GM12878 (cell line): ENCODE results near the gene ZNRF3. TPM values are rescaled to one million over a fixed set of nuclear protein-coding genes. Genes with fewer than 3 reads are reported as not detected.

Experiments
- BHLHE40 ChIP-seq, 2 experiments: fragments of 450-650 bp in 1 of 2; IDR thresholded peaks; 2 replicates each; pipeline ENCODE4 v1.6.1; 2011 to 2017; ENCODE audit warnings: low read depth in 2 of 2, borderline replicate concordance in 1 of 2, improper control_type of control experiment in 1 of 2, low read length in 1 of 2, mild to moderate bottlenecking in 1 of 2
- CTCF ChIP-seq, 3 experiments: IDR thresholded peaks in 2 of 3; conservative IDR thresholded peaks in 1 of 3; 2 replicates each; pipeline ENCODE4 v1.5.1; 2011; ENCODE audit warnings: low read depth in 3 of 3, low read length in 3 of 3, mild to moderate bottlenecking in 3 of 3, control low read depth in 2 of 3, moderate library complexity in 2 of 3, inconsistent platforms in 1 of 3, mixed read lengths in 1 of 3; ENCODE audit not compliant: control insufficient read depth in 2 of 3, insufficient read depth in 1 of 3; ENCODE audit errors: extremely low read depth in 1 of 3
- HCFC1 ChIP-seq: fragments of 150-350 bp; IDR thresholded peaks from 2 replicates; pipeline ENCODE4 v1.6.1; 2014; ENCODE audit warnings: low read length
- KLF5 ChIP-seq: fragments of 450-650 bp; IDR thresholded peaks from 2 replicates; pipeline ENCODE4 v1.6.1; 2014; ENCODE audit warnings: mild to moderate bottlenecking; ENCODE audit not compliant: partially characterized antibody
- MLLT1 ChIP-seq: fragments of 450-650 bp; IDR thresholded peaks from 2 replicates; pipeline ENCODE4 v1.6.1; 2016; ENCODE audit warnings: mild to moderate bottlenecking
- PML ChIP-seq: IDR thresholded peaks from 2 replicates; pipeline ENCODE4 v1.6.1; 2012; ENCODE audit warnings: low read length, inconsistent platforms
- STAT1 ChIP-seq: fragments of 450-650 bp; conservative IDR thresholded peaks from 2 replicates; pipeline ENCODE4 v1.6.1; 2014; ENCODE audit warnings: antibody characterized with exemption, mild to moderate bottlenecking
- ZNF687 ChIP-seq: fragments of 450-650 bp; IDR thresholded peaks from 2 replicates; pipeline ENCODE4 v1.6.1; 2017; ENCODE audit warnings: mild to moderate bottlenecking, moderate library complexity
- polyA plus RNA-seq, 11 experiments: library from polyadenylated mRNA; depleted of rRNA in 4 of 11; unstranded in 6 of 11; stranded (reverse) in 5 of 11; fragments of >200 nt; fragmentation: Nextera tagmentation in 4 of 11; fragmentation: Illumina TruSeq in 1 of 11; extraction: Ambion mirVana in 4 of 11; extraction: Trizol in 1 of 11; gene quantifications; 1 replicate in 1 of 11; 2 replicates in 10 of 11; pipeline versions ENCODE4 v1.2.1 to v1.2.3, GENCODE V29; 2011 to 2016; ENCODE audit warnings: inconsistent platforms in 2 of 11, missing spikeins in 2 of 11, low read depth in 1 of 11
- total RNA-seq, 4 experiments: library from RNA; depleted of rRNA in 3 of 4; stranded (reverse); fragments of >200 nt in 3 of 4; fragmentation: Illumina TruSeq in 1 of 4; extraction: Trizol in 1 of 4; gene quantifications; 2 replicates each; pipeline versions ENCODE4 v1.2.1 to v1.2.3, GENCODE V29; 2013 to 2021
- TF ChIP-seq, protein P1 (sequence below): IDR thresholded peaks from 2 replicates; pipeline ENCODE4 v1.6.1; 2012; ENCODE audit warnings: mild to moderate bottlenecking, low read depth, low read length
- TF ChIP-seq, protein P2 (sequence below): fragments of 450-650 bp; IDR thresholded peaks from 2 replicates; pipeline ENCODE4 v1.6.1; 2017; ENCODE audit warnings: antibody characterized with exemption, mild to moderate bottlenecking, moderate library complexity

ZNRF3 gene
- total and polyA plus RNA-seq, 10 of the 15 experiments (the other 5 are each of a cell fraction or from before 2014, with no cell fraction given) = 0.05 to 2.4 (median 0.46) TPM

DNA sequence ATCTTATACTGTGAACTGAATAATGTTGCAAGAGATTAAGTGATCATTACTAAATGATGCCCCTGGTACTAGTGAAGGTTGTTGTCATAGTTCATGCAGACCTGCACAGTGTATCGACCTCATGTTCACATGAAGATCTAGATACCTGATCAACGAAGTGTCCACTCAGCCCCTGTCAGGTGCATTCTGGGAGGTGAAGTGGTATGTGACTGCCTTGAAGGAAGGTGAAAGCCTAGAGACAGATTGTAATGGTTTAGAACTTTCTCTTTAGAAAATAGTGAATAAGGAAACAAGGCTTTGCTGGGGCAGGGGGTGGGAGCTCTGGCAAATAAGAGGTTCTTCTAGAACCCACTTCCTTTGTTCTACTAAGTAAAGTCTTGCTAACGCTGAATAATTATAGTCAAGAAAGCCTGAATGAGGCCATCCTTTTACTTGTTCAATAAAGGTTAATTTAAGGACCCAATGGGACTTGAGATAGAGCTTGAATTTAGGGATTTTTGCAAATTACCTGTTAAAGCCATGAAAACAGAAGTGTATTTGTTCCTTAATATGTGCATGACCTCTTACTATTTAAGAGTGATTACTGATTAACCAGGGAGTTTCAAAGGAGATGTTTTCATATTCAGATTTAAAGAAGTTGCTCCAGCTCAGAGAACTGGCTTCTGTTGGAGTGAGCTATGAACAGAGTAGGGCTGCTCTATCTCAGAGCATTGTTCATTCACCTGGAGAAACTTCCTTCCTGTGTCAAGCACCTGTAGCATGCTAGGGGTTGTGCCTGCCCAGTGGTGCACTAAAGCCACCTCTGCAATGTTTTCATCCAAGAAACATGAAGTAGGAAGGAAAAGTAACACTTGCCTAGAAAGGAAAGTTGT lies 132.9 kb downstream of the ZNRF3 start (continued):
- TF ChIP-seq STAT1 (no peak), PML (no peak), KLF5 (no peak), MLLT1 (no peak), ZNF687 (peak; percentile 94), CTCF (IDR thresholded peaks at IDR 0.05 in 2 of 3, conservative IDR thresholded peaks at IDR 0.05 in 1 of 3; ENCODE audit: control insufficient read depth in 2 of 3, extremely low read depth in 1 of 3, insufficient read depth in 1 of 3, low read depth in 3 of 3, low read length in 3 of 3) (no peak), BHLHE40 (IDR thresholded peaks at IDR 0.05; ENCODE audit: borderline replicate concordance in 1 of 2, low read depth in 2 of 2, low read length in 1 of 2) (peak in 1 of 2 experiments; percentile 62; a peak in 1 of 4 replicates), HCFC1 (no peak)
- TF ChIP-seq, protein P1, sequence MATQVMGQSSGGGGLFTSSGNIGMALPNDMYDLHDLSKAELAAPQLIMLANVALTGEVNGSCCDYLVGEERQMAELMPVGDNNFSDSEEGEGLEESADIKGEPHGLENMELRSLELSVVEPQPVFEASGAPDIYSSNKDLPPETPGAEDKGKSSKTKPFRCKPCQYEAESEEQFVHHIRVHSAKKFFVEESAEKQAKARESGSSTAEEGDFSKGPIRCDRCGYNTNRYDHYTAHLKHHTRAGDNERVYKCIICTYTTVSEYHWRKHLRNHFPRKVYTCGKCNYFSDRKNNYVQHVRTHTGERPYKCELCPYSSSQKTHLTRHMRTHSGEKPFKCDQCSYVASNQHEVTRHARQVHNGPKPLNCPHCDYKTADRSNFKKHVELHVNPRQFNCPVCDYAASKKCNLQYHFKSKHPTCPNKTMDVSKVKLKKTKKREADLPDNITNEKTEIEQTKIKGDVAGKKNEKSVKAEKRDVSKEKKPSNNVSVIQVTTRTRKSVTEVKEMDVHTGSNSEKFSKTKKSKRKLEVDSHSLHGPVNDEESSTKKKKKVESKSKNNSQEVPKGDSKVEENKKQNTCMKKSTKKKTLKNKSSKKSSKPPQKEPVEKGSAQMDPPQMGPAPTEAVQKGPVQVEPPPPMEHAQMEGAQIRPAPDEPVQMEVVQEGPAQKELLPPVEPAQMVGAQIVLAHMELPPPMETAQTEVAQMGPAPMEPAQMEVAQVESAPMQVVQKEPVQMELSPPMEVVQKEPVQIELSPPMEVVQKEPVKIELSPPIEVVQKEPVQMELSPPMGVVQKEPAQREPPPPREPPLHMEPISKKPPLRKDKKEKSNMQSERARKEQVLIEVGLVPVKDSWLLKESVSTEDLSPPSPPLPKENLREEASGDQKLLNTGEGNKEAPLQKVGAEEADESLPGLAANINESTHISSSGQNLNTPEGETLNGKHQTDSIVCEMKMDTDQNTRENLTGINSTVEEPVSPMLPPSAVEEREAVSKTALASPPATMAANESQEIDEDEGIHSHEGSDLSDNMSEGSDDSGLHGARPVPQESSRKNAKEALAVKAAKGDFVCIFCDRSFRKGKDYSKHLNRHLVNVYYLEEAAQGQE = no peak
- TF ChIP-seq, protein P2, sequence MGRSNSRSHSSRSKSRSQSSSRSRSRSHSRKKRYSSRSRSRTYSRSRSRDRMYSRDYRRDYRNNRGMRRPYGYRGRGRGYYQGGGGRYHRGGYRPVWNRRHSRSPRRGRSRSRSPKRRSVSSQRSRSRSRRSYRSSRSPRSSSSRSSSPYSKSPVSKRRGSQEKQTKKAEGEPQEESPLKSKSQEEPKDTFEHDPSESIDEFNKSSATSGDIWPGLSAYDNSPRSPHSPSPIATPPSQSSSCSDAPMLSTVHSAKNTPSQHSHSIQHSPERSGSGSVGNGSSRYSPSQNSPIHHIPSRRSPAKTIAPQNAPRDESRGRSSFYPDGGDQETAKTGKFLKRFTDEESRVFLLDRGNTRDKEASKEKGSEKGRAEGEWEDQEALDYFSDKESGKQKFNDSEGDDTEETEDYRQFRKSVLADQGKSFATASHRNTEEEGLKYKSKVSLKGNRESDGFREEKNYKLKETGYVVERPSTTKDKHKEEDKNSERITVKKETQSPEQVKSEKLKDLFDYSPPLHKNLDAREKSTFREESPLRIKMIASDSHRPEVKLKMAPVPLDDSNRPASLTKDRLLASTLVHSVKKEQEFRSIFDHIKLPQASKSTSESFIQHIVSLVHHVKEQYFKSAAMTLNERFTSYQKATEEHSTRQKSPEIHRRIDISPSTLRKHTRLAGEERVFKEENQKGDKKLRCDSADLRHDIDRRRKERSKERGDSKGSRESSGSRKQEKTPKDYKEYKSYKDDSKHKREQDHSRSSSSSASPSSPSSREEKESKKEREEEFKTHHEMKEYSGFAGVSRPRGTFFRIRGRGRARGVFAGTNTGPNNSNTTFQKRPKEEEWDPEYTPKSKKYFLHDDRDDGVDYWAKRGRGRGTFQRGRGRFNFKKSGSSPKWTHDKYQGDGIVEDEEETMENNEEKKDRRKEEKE = no peak
